ENCODE data around the gene FHIT.

- TF ChIP-seq, protein P1, sequence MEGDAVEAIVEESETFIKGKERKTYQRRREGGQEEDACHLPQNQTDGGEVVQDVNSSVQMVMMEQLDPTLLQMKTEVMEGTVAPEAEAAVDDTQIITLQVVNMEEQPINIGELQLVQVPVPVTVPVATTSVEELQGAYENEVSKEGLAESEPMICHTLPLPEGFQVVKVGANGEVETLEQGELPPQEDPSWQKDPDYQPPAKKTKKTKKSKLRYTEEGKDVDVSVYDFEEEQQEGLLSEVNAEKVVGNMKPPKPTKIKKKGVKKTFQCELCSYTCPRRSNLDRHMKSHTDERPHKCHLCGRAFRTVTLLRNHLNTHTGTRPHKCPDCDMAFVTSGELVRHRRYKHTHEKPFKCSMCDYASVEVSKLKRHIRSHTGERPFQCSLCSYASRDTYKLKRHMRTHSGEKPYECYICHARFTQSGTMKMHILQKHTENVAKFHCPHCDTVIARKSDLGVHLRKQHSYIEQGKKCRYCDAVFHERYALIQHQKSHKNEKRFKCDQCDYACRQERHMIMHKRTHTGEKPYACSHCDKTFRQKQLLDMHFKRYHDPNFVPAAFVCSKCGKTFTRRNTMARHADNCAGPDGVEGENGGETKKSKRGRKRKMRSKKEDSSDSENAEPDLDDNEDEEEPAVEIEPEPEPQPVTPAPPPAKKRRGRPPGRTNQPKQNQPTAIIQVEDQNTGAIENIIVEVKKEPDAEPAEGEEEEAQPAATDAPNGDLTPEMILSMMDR (IDR thresholded peaks at IDR 0.05; ENCODE audit: low read depth, low read length, poor library complexity, severe bottlenecking), result no peak
- TF ChIP-seq EZH2phosphoT487 (IDR thresholded peaks at IDR 0.05; ENCODE audit: borderline replicate concordance, low read length), result no peak
Observed at GRCh38 chr3:60579734-60580133, 671.5 kb downstream of the FHIT start.
